Measurements from ENCODE around the gene GRID2. TPM values are rescaled to one million over a fixed set of nuclear protein-coding genes. Genes with fewer than 3 reads are reported as not detected.

GRID2 gene
- total and polyA plus RNA-seq, 2 of the 13 experiments (the other 11 are each of a cell fraction or from before 2014, with no cell fraction given): not detected

GRCh38 chr4:93444860-93445259, 1141.1 kb downstream of the GRID2 start:
- H3K4me1 ChIP-seq (ENCODE audit: insufficient read depth, low read length): no peaks in the 10 kb centered on the region
- 38% methylated on average over 1 of the region's 1 CpG for WGBS (ENCODE audit: low lambda C conversion rate)
- ATAC-seq: no peak
- H3K27me3 ChIP-seq (ENCODE audit: control insufficient read depth in 1 of 2, insufficient read depth in 2 of 2, low read length in 2 of 2): no peaks in the 10 kb centered on the region
- H2AFZ ChIP-seq (ENCODE audit: low read length): no peak overlapping the region
- H3K9ac ChIP-seq (ENCODE audit: insufficient read depth, low read depth, low read length): no peak overlapping the region
- POLR2A ChIA-PET: no interaction called here
- no peak for DNase-seq (ENCODE audit: low spot score)
- CTCF ChIA-PET (ENCODE audit: low intra/inter-chr PET ratio, low total read pairs): no interaction called here
- no peaks in the 10 kb centered on the region for H4K20me1 ChIP-seq (ENCODE audit: insufficient read depth, low read length)
- no peak for FAIRE-seq
- H3K27ac ChIP-seq (ENCODE audit: extremely low read length, insufficient read depth, low read length): no peak overlapping the region
- TF ChIP-seq SIN3A (IDR thresholded peaks at IDR 0.05; ENCODE audit: borderline replicate concordance, low read depth, low read length): no peak
- TF ChIP-seq ZNF550 (CRISPR knock-in tag; IDR thresholded peaks at IDR 0.05; ENCODE audit: borderline replicate concordance): no peak
- TF ChIP-seq REST (IDR thresholded peaks at IDR 0.05; ENCODE audit: borderline replicate concordance in 1 of 2, low read depth in 1 of 2, low read length in 2 of 2): no peak
- TF ChIP-seq FOXO4 (CRISPR knock-in tag; conservative IDR thresholded peaks at IDR 0.05): no peak
- no peak for TF ChIP-seq YEATS2 (CRISPR knock-in tag; IDR thresholded peaks at IDR 0.05; ENCODE audit: borderline replicate concordance)
- no peak for TF ChIP-seq RAD21 (CRISPR knock-in tag; IDR thresholded peaks at IDR 0.05)
- TF ChIP-seq ZNF614 (CRISPR knock-in tag; IDR thresholded peaks at IDR 0.05; ENCODE audit: borderline replicate concordance): no peak
- no peak for TF ChIP-seq ZNF256 (CRISPR knock-in tag; conservative IDR thresholded peaks at IDR 0.05)
- no peak for TF ChIP-seq RARG (CRISPR knock-in tag; IDR thresholded peaks at IDR 0.05; ENCODE audit: low read depth)
- TF ChIP-seq CREBL2 (CRISPR knock-in tag; IDR thresholded peaks at IDR 0.05; ENCODE audit: borderline replicate concordance): no peak
- TF ChIP-seq NFYC (CRISPR knock-in tag; IDR thresholded peaks at IDR 0.05): no peak
- no peak for TF ChIP-seq E2F1 (CRISPR knock-in tag; IDR thresholded peaks at IDR 0.05)
- TF ChIP-seq GPN1 (CRISPR knock-in tag; IDR thresholded peaks at IDR 0.05; ENCODE audit: borderline replicate concordance): no peak
- TF ChIP-seq ZNF253 (CRISPR knock-in tag; IDR thresholded peaks at IDR 0.05; ENCODE audit: borderline replicate concordance): no peak
- no peak for TF ChIP-seq ZBTB1 (CRISPR knock-in tag; IDR thresholded peaks at IDR 0.05; ENCODE audit: borderline replicate concordance)
- TF ChIP-seq MEF2D (CRISPR knock-in tag; IDR thresholded peaks at IDR 0.05): no peak
- TF ChIP-seq ZC3H4 (CRISPR knock-in tag; IDR thresholded peaks at IDR 0.05; ENCODE audit: borderline replicate concordance): no peak
- no peak for TF ChIP-seq KAT8 (CRISPR knock-in tag; IDR thresholded peaks at IDR 0.05)
- no peak for TF ChIP-seq TFAP4 (IDR thresholded peaks at IDR 0.05; ENCODE audit: borderline replicate concordance, low read depth)
- no peaks in the 10 kb centered on the region for H3K9me3 ChIP-seq (ENCODE audit: low read length)
- no peak overlapping the region for H3K4me3 ChIP-seq (replicated peaks in 1 of 3; ENCODE audit: insufficient read depth in 1 of 3, low read depth in 2 of 3, low read length in 3 of 3)
- no peak overlapping the region for H3K4me2 ChIP-seq (ENCODE audit: low read depth, low read length)
- no peaks in the 10 kb centered on the region for H3K79me2 ChIP-seq (ENCODE audit: insufficient read depth, low read length)
- in situ Hi-C loops (cut with HindIII; ENCODE audit: extremely low pct_ligation_motif_present, low pct_unique_long_range_greater_than_20kb): no loop called here
- H3K36me3 ChIP-seq (replicated peaks in 1 of 2; ENCODE audit: control insufficient read depth in 1 of 2, insufficient read depth in 2 of 2, low read length in 2 of 2): no peaks in the 10 kb centered on the region
- intact Hi-C loops (cut with micrococcal nuclease; ENCODE audit: unreplicated experiment): loop anchor here (1.0 kb wide), 1 partner anchor 26 kb away; no protein-coding TSS in a partner anchor
- BruUV-seq (replicated peaks): no TSS peak

Data from HepG2 (cell line).